PC-3 (cell line): ENCODE results near the gene CXXC5. TPM values are rescaled to one million over a fixed set of nuclear protein-coding genes. Genes with fewer than 3 reads are reported as not detected.

Experiments used
- ATAC-seq: fragments of 200-7000 bp; cut with Tn5 transposase; 2 replicates; pipeline ENCODE4 v1.9.1; 2020; ENCODE audit warnings: mild to moderate bottlenecking, moderate library complexity
- BruUV-seq: library from RNA; stranded (reverse); fragments of 400-500 nt; replicated peaks from 2 replicates; lab custom pipeline; 2021; lab: Mats Ljungman, UMichigan
- CTCF ChIA-PET: fragments of 300-600 bp; sonication (Branson Sonifier 250); formaldehyde crosslinking; loops from one replicate; lab custom pipeline; 2022; ENCODE audit warnings: antibody characterized with exemption; lab: Charles Lee
- POLR2A ChIA-PET: fragments of 300-600 bp; sonication (Branson Sonifier 250); formaldehyde crosslinking; loops from one replicate; lab custom pipeline; 2022; ENCODE audit warnings: antibody characterized with exemption; ENCODE audit not compliant: unreplicated experiment; lab: Charles Lee
- DNase-seq: peaks from one replicate; pipeline ENCODE4 v3.0.0-alpha.2; 2015
- H2AFZ ChIP-seq: fragments of 300-600 bp; sonication (generic); 2 replicates; pipeline ENCODE4 v1.6.0; 2016; ENCODE audit warnings: antibody characterized with exemption, low read length
- H3F3A ChIP-seq: fragments of 300-600 bp; sonication (generic); one replicate; pipeline ENCODE4 v1.6.0; 2017; ENCODE audit warnings: antibody characterized with exemption, low read length, control low read depth, mild to moderate bottlenecking; ENCODE audit not compliant: unreplicated experiment
- H3K27ac ChIP-seq: fragments of 300-600 bp; sonication (generic); 2 replicates; pipeline ENCODE4 v1.5.1; 2016; ENCODE audit warnings: mild to moderate bottlenecking, low read length
- H3K27me3 ChIP-seq: fragments of 300-600 bp; sonication (generic); 2 replicates; pipeline ENCODE4 v1.6.1; 2016; ENCODE audit warnings: low read length, mixed read lengths
- H3K36me3 ChIP-seq: fragments of 300-600 bp; sonication (generic); 2 replicates; pipeline ENCODE4 v1.6.1; 2016; ENCODE audit warnings: low read depth, mixed run types, low read length, mixed read lengths
- H3K4me1 ChIP-seq: fragments of 300-600 bp; sonication (generic); 2 replicates; pipeline ENCODE4 v1.5.1; 2016; ENCODE audit warnings: low read length; ENCODE audit not compliant: insufficient read depth
- H3K4me2 ChIP-seq: fragments of 300-600 bp; sonication (generic); 2 replicates; pipeline ENCODE4 v1.6.0; 2016; ENCODE audit warnings: low read length
- H3K4me3 ChIP-seq: fragments of 300-600 bp; sonication (generic); 2 replicates; pipeline ENCODE4 v1.5.1; 2016; ENCODE audit warnings: mild to moderate bottlenecking, low read length, mixed read lengths
- H3K79me2 ChIP-seq: fragments of 300-600 bp; sonication (generic); 2 replicates; pipeline ENCODE4 v1.6.1; 2017; ENCODE audit warnings: low read length, mixed read lengths
- H3K9ac ChIP-seq: fragments of 300-600 bp; sonication (generic); 2 replicates; pipeline ENCODE4 v1.6.0; 2016; ENCODE audit warnings: mild to moderate bottlenecking, low read length
- H3K9me2 ChIP-seq: fragments of 300-600 bp; sonication (generic); replicated peaks from 2 replicates; pipeline ENCODE4 v1.6.1; 2016; ENCODE audit warnings: mixed run types, low read length, mixed read lengths
- H3K9me3 ChIP-seq: fragments of 300-600 bp; sonication (generic); 2 replicates; pipeline ENCODE4 v1.6.1; 2016; ENCODE audit warnings: low read length, mixed read lengths
- H4K20me1 ChIP-seq: fragments of 300-600 bp; sonication (generic); 2 replicates; pipeline ENCODE4 v1.6.1; 2016; ENCODE audit warnings: low read length, mixed read lengths
- EZH2 ChIP-seq: fragments of 300-600 bp; sonication (generic); IDR thresholded peaks from one replicate; pipeline ENCODE4 v1.6.1; 2017; ENCODE audit warnings: antibody characterized with exemption, mild to moderate bottlenecking, low read length; ENCODE audit not compliant: unreplicated experiment
- EZH2phosphoT487 ChIP-seq: fragments of 300-600 bp; sonication (generic); IDR thresholded peaks from 2 replicates; pipeline ENCODE4 v1.6.1; 2018; ENCODE audit warnings: mild to moderate bottlenecking, antibody characterized with exemption, low read length, borderline replicate concordance
- intact Hi-C: fragments of 100-400 bp; cut with micrococcal nuclease; formaldehyde crosslinking; loops from 2 replicates; pipeline ENCODE4 v1.9.0; 2023
- total RNA-seq: library from RNA; depleted of rRNA; stranded (reverse); fragments of >200 nt; gene quantifications from 2 replicates; pipeline ENCODE4 v1.2.3, GENCODE V29; 2014
- TF ChIP-seq, protein P1 (sequence below): fragments of 300-600 bp; sonication (generic); conservative IDR thresholded peaks from 2 replicates; pipeline ENCODE4 v1.5.1; 2017; ENCODE audit warnings: antibody characterized with exemption, low read depth, mild to moderate bottlenecking, low read length

CXXC5 gene
- total RNA-seq, 1 experiment from 2014 or later: 31.1 TPM

DNA sequence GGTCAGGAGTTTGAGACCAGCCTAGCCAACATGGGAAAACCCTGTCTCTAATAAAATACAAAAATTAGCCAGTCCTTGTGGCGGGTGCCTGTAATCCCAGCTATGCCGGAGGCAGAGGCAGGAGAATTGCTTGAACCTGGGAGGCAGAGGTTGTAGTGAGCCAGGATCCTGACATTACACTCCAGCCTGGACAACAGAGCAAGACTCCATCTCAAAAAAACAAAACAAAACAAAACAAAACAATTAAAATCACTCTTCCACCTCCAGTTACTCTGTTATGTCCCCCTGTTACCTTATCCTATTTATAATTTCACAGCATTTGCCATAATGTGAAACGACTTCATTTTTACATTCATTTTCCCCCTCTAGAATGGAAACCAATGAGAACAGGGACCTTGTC is 54.4 kb downstream of the CXXC5 start:
- Histone ChIP-seq H3K27ac (no peak overlapping the region), H3K4me1 (peaks cover 4% of the 10 kb centered on the region), H3K4me3 (no peak overlapping the region), H3K9me3 (no peaks in the 10 kb centered on the region), H3K79me2 (no peaks in the 10 kb centered on the region), H3K27me3 (no peaks in the 10 kb centered on the region), H3K9ac (no peak overlapping the region), H3K9me2 (no peaks in the 10 kb centered on the region), H3F3A (no peaks in the 10 kb centered on the region), H4K20me1 (no peaks in the 10 kb centered on the region), H3K4me2 (no peak overlapping the region), H2AFZ (no peak overlapping the region), H3K36me3 (no peaks in the 10 kb centered on the region)
- ChIA-PET POLR2A (no interaction called here), CTCF (no interaction called here)
- DNase-seq: no peak
- intact Hi-C loops: no loop called here
- TF ChIP-seq EZH2 (no peak), EZH2phosphoT487 (no peak)
- TF ChIP-seq, protein P1, sequence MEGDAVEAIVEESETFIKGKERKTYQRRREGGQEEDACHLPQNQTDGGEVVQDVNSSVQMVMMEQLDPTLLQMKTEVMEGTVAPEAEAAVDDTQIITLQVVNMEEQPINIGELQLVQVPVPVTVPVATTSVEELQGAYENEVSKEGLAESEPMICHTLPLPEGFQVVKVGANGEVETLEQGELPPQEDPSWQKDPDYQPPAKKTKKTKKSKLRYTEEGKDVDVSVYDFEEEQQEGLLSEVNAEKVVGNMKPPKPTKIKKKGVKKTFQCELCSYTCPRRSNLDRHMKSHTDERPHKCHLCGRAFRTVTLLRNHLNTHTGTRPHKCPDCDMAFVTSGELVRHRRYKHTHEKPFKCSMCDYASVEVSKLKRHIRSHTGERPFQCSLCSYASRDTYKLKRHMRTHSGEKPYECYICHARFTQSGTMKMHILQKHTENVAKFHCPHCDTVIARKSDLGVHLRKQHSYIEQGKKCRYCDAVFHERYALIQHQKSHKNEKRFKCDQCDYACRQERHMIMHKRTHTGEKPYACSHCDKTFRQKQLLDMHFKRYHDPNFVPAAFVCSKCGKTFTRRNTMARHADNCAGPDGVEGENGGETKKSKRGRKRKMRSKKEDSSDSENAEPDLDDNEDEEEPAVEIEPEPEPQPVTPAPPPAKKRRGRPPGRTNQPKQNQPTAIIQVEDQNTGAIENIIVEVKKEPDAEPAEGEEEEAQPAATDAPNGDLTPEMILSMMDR: no peak
- no TSS peak for BruUV-seq
- no peak for ATAC-seq

DNA sequence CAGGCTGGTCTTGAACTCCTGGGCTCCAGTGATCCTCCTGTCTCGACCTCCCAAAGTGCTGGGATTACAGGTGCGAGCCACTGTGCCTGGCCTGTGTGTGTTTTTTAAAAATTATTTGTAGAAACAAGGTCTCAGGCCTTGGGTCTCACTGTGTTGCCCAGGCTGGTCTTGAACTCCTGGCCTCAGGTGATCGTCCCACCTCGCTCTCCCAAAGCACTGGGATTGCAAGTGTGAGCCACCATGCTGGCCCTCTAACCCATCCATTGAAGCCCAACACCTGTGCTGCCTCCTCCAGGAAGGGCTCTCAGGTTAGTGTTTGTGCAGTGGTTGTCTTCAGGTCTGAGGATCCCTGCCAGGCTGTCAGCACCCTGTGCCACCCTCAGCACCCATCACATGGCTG is 56.6 kb downstream of the CXXC5 start:
- Histone ChIP-seq H3K36me3 (no peaks in the 10 kb centered on the region), H3K9me2 (no peaks in the 10 kb centered on the region), H3K9me3 (no peaks in the 10 kb centered on the region), H3K27ac (no peak overlapping the region), H3K4me2 (no peak overlapping the region), H3K9ac (no peak overlapping the region), H2AFZ (no peak overlapping the region), H3K79me2 (no peaks in the 10 kb centered on the region), H3K4me3 (no peak overlapping the region), H3K4me1 (no peaks in the 10 kb centered on the region), H3K27me3 (no peaks in the 10 kb centered on the region), H4K20me1 (no peaks in the 10 kb centered on the region), H3F3A (no peaks in the 10 kb centered on the region)
- ATAC-seq (no peak), DNase-seq (no peak)
- CTCF ChIA-PET: no interaction called here
- POLR2A ChIA-PET: no interaction called here
- no TSS peak for BruUV-seq
- TF ChIP-seq EZH2phosphoT487 (no peak), EZH2 (no peak)
- TF ChIP-seq, protein P1: no peak
- intact Hi-C loops: no loop called here

DNA sequence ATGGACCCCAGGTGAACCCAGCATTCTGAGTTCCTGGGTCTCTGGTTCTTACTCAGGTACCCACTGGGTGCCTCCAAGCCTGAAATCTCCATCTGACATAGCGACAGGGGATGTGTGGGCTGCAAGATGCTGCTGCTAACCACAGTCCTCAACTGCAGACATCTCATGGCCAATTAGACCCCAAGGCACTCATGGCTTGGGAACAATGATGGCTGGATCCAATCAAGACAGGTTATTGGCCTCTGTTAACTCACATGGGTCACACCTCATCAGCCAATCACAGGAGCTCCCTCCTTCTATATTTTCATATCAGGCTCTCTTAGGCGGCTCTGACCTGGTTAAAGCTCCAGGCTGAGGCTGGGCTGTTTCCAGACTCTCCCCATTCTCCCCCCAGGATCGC is 57.0 kb downstream of the CXXC5 start:
- Histone ChIP-seq H3K4me2 (no peak overlapping the region), H3K27ac (no peak overlapping the region), H3K27me3 (no peaks in the 10 kb centered on the region), H2AFZ (no peak overlapping the region), H3K9ac (no peak overlapping the region), H3K4me3 (no peak overlapping the region), H3K9me2 (no peaks in the 10 kb centered on the region), H3F3A (no peaks in the 10 kb centered on the region), H3K9me3 (no peaks in the 10 kb centered on the region), H3K4me1 (no peaks in the 10 kb centered on the region), H4K20me1 (no peaks in the 10 kb centered on the region), H3K79me2 (no peaks in the 10 kb centered on the region), H3K36me3 (no peaks in the 10 kb centered on the region)
- no peak for DNase-seq
- intact Hi-C loops: no loop called here
- ChIA-PET POLR2A (no interaction called here), CTCF (no interaction called here)
- TF ChIP-seq EZH2: no peak
- TF ChIP-seq, protein P1: no peak
- TF ChIP-seq EZH2phosphoT487: no peak
- no peak for ATAC-seq
- no TSS peak for BruUV-seq
